Measurements from ENCODE around the gene TMEM273. TPM values are rescaled to one million over a fixed set of nuclear protein-coding genes. Genes with fewer than 3 reads are reported as not detected.

TMEM273 gene
- total RNA-seq, 1 donor from 2014 or later = 35.8 TPM

GRCh38 chr10:49116509-49117375 is 71.4 kb downstream of the TMEM273 start:
- DNase-seq (ENCODE audit: low spot score) = peak; percentile 6

GRCh38 chr10:49115796-49116508 is 72.2 kb downstream of the TMEM273 start:
- DNase-seq (ENCODE audit: low spot score) = no peak

- no peak for DNase-seq (ENCODE audit: low spot score)
These were observed 73.0 kb downstream of the TMEM273 start, which contains the start of gene VSTM4 for GRCh38 chr10:49115015-49115795. VSTM4 (minus strand) TSS chr10:49115522; CDS start chr10:49115485, 37 bp downstream.

GRCh38 chr10:49114718-49115014 is 73.5 kb downstream of the TMEM273 start:
- no peak for DNase-seq (ENCODE audit: low spot score)

- no peak for DNase-seq (ENCODE audit: low spot score)
These were observed 74.5 kb downstream of the TMEM273 start for GRCh38 chr10:49113741-49114141.

GRCh38 chr10:49112851-49113250 is 75.3 kb downstream of the TMEM273 start:
- no peak for DNase-seq (ENCODE audit: low spot score)

- DNase-seq (ENCODE audit: low spot score) = no peak
These were observed 76.1 kb downstream of the TMEM273 start for GRCh38 chr10:49112098-49112497.

GRCh38 chr10:49111320-49111698 is 76.9 kb downstream of the TMEM273 start:
- no peak for DNase-seq (ENCODE audit: low spot score)

- DNase-seq (ENCODE audit: low spot score) = no peak
These were observed 77.4 kb downstream of the TMEM273 start for GRCh38 chr10:49110684-49111319.

- peak; percentile 41 for DNase-seq (ENCODE audit: low spot score)
These were observed 78.4 kb downstream of the TMEM273 start for GRCh38 chr10:49109669-49110340.

- DNase-seq (ENCODE audit: low spot score) = no peak
These were observed 79.5 kb downstream of the TMEM273 start for GRCh38 chr10:49108656-49109055.

GRCh38 chr10:49107887-49108267 is 80.3 kb downstream of the TMEM273 start:
- DNase-seq (ENCODE audit: low spot score) = no peak

- no peak for DNase-seq (ENCODE audit: low spot score)
These were observed 80.9 kb downstream of the TMEM273 start for GRCh38 chr10:49107111-49107886.

GRCh38 chr10:49106451-49106850 is 81.7 kb downstream of the TMEM273 start:
- DNase-seq (ENCODE audit: low spot score) = peak; percentile 49

- DNase-seq (ENCODE audit: low spot score) = no peak
These were observed 83.1 kb downstream of the TMEM273 start for GRCh38 chr10:49105076-49105475.

Other genes with a start within 250 kb of the TMEM273 start
- gene LRRC18, start 248.6 kb downstream of the TMEM273 start, total RNA-seq = 0.20 TPM
- 13.1 TPM for gene VSTM4, start 72.9 kb downstream of the TMEM273 start, total RNA-seq
- gene FAM170B, start 54.4 kb downstream of the TMEM273 start, total RNA-seq = not detected
- not detected for gene C10orf71, start 110.8 kb upstream of the TMEM273 start, total RNA-seq
- not detected for gene DRGX, start 207.7 kb upstream of the TMEM273 start, total RNA-seq